Hindlimb muscle (tissue), 1 donor: Measurements from ENCODE around the gene DEPP1. TPM values are rescaled to one million over a fixed set of nuclear protein-coding genes. Genes with fewer than 3 reads are reported as not detected.

Experiments used
- DNase-seq: peaks from one replicate; pipeline ENCODE4 v3.0.0-alpha.2; 2013
- polyA plus RNA-seq: library from polyadenylated mRNA; unstranded; fragments of 120-200 nt; gene quantifications from one replicate; pipeline ENCODE4 v1.2.1, GENCODE V29; 2013; ENCODE audit not compliant: insufficient read length

Gene DEPP1
- polyA plus RNA-seq, 1 donor, result 29.8 TPM

- DNase-seq, result no peak
Observed at GRCh38 chr10:44993226-44993921, 14.8 kb upstream of the DEPP1 start.

- no peak for DNase-seq
Observed at GRCh38 chr10:44992732-44993225, 14.2 kb upstream of the DEPP1 start.

- no peak for DNase-seq
Observed at GRCh38 chr10:44992070-44992731, 13.6 kb upstream of the DEPP1 start.

GRCh38 chr10:44991571-44991970 is 13.0 kb upstream of the DEPP1 start:
- DNase-seq, result no peak

- DNase-seq, result no peak
Observed at GRCh38 chr10:44990965-44991364, 12.4 kb upstream of the DEPP1 start.

GRCh38 chr10:44990302-44990655 is 11.7 kb upstream of the DEPP1 start:
- no peak for DNase-seq

- DNase-seq, result no peak
Observed at GRCh38 chr10:44989597-44990301, 11.1 kb upstream of the DEPP1 start.

- no peak for DNase-seq
Observed at GRCh38 chr10:44988957-44989585, 10.5 kb upstream of the DEPP1 start.

- no peak for DNase-seq
Observed at GRCh38 chr10:44986670-44987069, 8.1 kb upstream of the DEPP1 start.

GRCh38 chr10:44986179-44986578 is 7.6 kb upstream of the DEPP1 start:
- no peak for DNase-seq

GRCh38 chr10:44985175-44985681 is 6.6 kb upstream of the DEPP1 start:
- no peak for DNase-seq

GRCh38 chr10:44984671-44985101 is 6.1 kb upstream of the DEPP1 start:
- DNase-seq, result no peak

GRCh38 chr10:44983895-44984278 is 5.3 kb upstream of the DEPP1 start:
- DNase-seq, result no peak

GRCh38 chr10:44983066-44983894 is 4.7 kb upstream of the DEPP1 start:
- no peak for DNase-seq

GRCh38 chr10:44982496-44982895 is 3.9 kb upstream of the DEPP1 start:
- no peak for DNase-seq

- no peak for DNase-seq
Observed at GRCh38 chr10:44982114-44982460, 3.5 kb upstream of the DEPP1 start.

- no peak for DNase-seq
Observed at GRCh38 chr10:44981172-44982113, 2.8 kb upstream of the DEPP1 start.

- DNase-seq, result no peak
Observed at GRCh38 chr10:44980309-44981171, 1.9 kb upstream of the DEPP1 start.

GRCh38 chr10:44979281-44980191 is 927 bp upstream of the DEPP1 start:
- no peak for DNase-seq
